Right lobe of liver (tissue), 4 donors: Measurements from ENCODE around the gene ARMH1.

Experiments used
- POLR2A ChIP-seq: fragments of 450-650 bp; IDR thresholded peaks from one replicate; pipeline ENCODE4 v1.6.1; 2017; ENCODE audit warnings: antibody characterized with exemption, mild to moderate bottlenecking
- TF ChIP-seq, protein P1 (sequence below), 4 donors: fragments of 200-600 bp in 3 of 4; fragments of 450-650 bp in 1 of 4; IDR thresholded peaks; one replicate each; pipeline versions ENCODE4 v1.5.1 to v1.8.0; 2016 to 2022; ENCODE audit warnings: antibody characterized with exemption in 4 of 4, mild to moderate bottlenecking in 2 of 4
- donor health status: DM: no; HTN: no; CAD: no.
- donor health status: DM: no; HTN: no; CAD: no.
- donor health status: DM: no; HTN: yes; CAD: no.

DNA sequence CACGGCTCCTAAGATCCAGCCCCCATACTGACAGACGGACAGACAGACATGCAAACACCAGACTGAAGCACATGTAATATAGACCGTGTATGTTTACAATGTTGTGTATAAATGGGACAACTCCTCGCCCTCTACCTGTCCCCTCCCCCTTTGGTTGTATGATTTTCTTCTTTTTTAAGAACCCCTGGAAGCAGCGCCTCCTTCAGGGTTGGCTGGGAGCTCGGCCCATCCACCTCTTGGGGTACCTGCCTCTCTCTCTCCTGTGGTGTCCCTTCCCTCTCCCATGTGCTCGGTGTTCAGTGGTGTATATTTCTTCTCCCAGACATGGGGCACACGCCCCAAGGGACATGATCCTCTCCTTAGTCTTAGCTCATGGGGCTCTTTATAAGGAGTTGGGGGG, 23.4 kb upstream of the ARMH1 start:
- TF ChIP-seq, protein P1, sequence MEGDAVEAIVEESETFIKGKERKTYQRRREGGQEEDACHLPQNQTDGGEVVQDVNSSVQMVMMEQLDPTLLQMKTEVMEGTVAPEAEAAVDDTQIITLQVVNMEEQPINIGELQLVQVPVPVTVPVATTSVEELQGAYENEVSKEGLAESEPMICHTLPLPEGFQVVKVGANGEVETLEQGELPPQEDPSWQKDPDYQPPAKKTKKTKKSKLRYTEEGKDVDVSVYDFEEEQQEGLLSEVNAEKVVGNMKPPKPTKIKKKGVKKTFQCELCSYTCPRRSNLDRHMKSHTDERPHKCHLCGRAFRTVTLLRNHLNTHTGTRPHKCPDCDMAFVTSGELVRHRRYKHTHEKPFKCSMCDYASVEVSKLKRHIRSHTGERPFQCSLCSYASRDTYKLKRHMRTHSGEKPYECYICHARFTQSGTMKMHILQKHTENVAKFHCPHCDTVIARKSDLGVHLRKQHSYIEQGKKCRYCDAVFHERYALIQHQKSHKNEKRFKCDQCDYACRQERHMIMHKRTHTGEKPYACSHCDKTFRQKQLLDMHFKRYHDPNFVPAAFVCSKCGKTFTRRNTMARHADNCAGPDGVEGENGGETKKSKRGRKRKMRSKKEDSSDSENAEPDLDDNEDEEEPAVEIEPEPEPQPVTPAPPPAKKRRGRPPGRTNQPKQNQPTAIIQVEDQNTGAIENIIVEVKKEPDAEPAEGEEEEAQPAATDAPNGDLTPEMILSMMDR (IDR thresholded peaks at IDR 0.05) = no peak
- no peak for TF ChIP-seq POLR2A
